ENCODE data around the gene CTSK.
"Not testable (repeated sequence)": the region's sequence is repeated elsewhere in the genome, so short reads cannot be mapped to it uniquely, and the experiment has no call there.

CTSK gene

GRCh38 chr1:150804671-150805070 is 3.4 kb downstream of the CTSK start:
- DNase-seq, result no peak

GRCh38 chr1:150799089-150799488 is 9.0 kb downstream of the CTSK start:
- DNase-seq, result no peak

- no peak for DNase-seq
These were observed 9.5 kb downstream of the CTSK start for GRCh38 chr1:150798525-150798924.

GRCh38 chr1:150796374-150796773 is 11.7 kb downstream of the CTSK start:
- no peak for DNase-seq

- DNase-seq, result not testable (repeated sequence)
These were observed 14.3 kb downstream of the CTSK start for GRCh38 chr1:150793778-150794177.

GRCh38 chr1:150793221-150793620 is 14.8 kb downstream of the CTSK start:
- no peak for DNase-seq

- no peak for DNase-seq
These were observed 16.5 kb downstream of the CTSK start for GRCh38 chr1:150791585-150791984.

GRCh38 chr1:150789396-150789795 is 18.7 kb downstream of the CTSK start:
- DNase-seq, result no peak

- DNase-seq, result no peak
These were observed 19.1 kb downstream of the CTSK start for GRCh38 chr1:150788946-150789345.

- DNase-seq, result no peak
These were observed 20.6 kb downstream of the CTSK start for GRCh38 chr1:150787455-150787854.

- no peak for DNase-seq
These were observed 27.6 kb downstream of the CTSK start for GRCh38 chr1:150780510-150780909.

- no peak for DNase-seq
These were observed 29.7 kb downstream of the CTSK start for GRCh38 chr1:150778409-150778808.

- DNase-seq, result no peak
These were observed 30.5 kb downstream of the CTSK start for GRCh38 chr1:150777544-150777943.

GRCh38 chr1:150775931-150776505 is 32.0 kb downstream of the CTSK start:
- not testable (repeated sequence) for DNase-seq

- DNase-seq, result no peak
These were observed 32.8 kb downstream of the CTSK start for GRCh38 chr1:150775276-150775675.

GRCh38 chr1:150772326-150772725 is 35.7 kb downstream of the CTSK start:
- no peak for DNase-seq

- DNase-seq, result not testable (repeated sequence)
These were observed 40.4 kb downstream of the CTSK start for GRCh38 chr1:150767704-150768103.

GRCh38 chr1:150765977-150766301 is 42.1 kb downstream of the CTSK start:
- not testable (repeated sequence) for DNase-seq

- no peak for DNase-seq
These were observed 42.6 kb downstream of the CTSK start, which contains the start of gene CTSS for GRCh38 chr1:150765296-150765976. CTSS (minus strand) TSS chr1:150765778; CDS start chr1:150764763, 1,015 bp downstream.

GRCh38 chr1:150764617-150765101 is 43.4 kb downstream of the CTSK start:
- DNase-seq, result no peak

GRCh38 chr1:150763018-150763417 is 45.0 kb downstream of the CTSK start:
- DNase-seq, result peak; percentile 55

- no peak for DNase-seq
These were observed 45.5 kb downstream of the CTSK start for GRCh38 chr1:150762552-150762951.

- DNase-seq, result no peak
These were observed 46.3 kb downstream of the CTSK start for GRCh38 chr1:150761801-150762200.

- DNase-seq, result no peak
These were observed 48.0 kb downstream of the CTSK start for GRCh38 chr1:150760013-150760412.

- no peak for DNase-seq
These were observed 54.6 kb downstream of the CTSK start for GRCh38 chr1:150753416-150753815.

All from NCI-H526 treated with DMSO at 0.1 percent for 48 hours (cell line).